Effector memory CD4-positive, alpha-beta T cell (primary cell): ENCODE measurements around the gene BRD7.

Experiments used
- DNase-seq, 3 donors: peaks; one replicate each; pipeline ENCODE4 v3.0.0-alpha.2; 2020
- H3K27ac ChIP-seq: 2 replicates; pipeline ENCODE4 v1.7.0; 2013; ENCODE audit warnings: mild to moderate bottlenecking, low read length, moderate library complexity; ENCODE audit not compliant: insufficient read depth, poor library complexity, severe bottlenecking
- H3K27me3 ChIP-seq: replicated peaks from 2 replicates; pipeline ENCODE4 v1.7.0; 2013; ENCODE audit warnings: mild to moderate bottlenecking, low read length; ENCODE audit not compliant: insufficient read depth, control insufficient read depth, poor library complexity, severe bottlenecking
- H3K36me3 ChIP-seq: 2 replicates; pipeline ENCODE4 v1.7.0; 2013; ENCODE audit warnings: mild to moderate bottlenecking, low read length, moderate library complexity; ENCODE audit not compliant: control insufficient read depth, insufficient read depth
- H3K4me1 ChIP-seq: 2 replicates; pipeline ENCODE4 v1.7.0; 2013; ENCODE audit warnings: low read length, mild to moderate bottlenecking; ENCODE audit not compliant: control insufficient read depth, insufficient read depth, poor library complexity, severe bottlenecking
- H3K4me3 ChIP-seq: 2 replicates; pipeline ENCODE4 v1.7.0; 2013; ENCODE audit warnings: low read length, low read depth, mild to moderate bottlenecking; ENCODE audit not compliant: insufficient read depth, poor library complexity, severe bottlenecking
- H3K9me3 ChIP-seq: 2 replicates; pipeline ENCODE4 v1.7.0; 2013; ENCODE audit warnings: mild to moderate bottlenecking, low read length, moderate library complexity; ENCODE audit not compliant: control insufficient read depth

BRD7 gene

DNA sequence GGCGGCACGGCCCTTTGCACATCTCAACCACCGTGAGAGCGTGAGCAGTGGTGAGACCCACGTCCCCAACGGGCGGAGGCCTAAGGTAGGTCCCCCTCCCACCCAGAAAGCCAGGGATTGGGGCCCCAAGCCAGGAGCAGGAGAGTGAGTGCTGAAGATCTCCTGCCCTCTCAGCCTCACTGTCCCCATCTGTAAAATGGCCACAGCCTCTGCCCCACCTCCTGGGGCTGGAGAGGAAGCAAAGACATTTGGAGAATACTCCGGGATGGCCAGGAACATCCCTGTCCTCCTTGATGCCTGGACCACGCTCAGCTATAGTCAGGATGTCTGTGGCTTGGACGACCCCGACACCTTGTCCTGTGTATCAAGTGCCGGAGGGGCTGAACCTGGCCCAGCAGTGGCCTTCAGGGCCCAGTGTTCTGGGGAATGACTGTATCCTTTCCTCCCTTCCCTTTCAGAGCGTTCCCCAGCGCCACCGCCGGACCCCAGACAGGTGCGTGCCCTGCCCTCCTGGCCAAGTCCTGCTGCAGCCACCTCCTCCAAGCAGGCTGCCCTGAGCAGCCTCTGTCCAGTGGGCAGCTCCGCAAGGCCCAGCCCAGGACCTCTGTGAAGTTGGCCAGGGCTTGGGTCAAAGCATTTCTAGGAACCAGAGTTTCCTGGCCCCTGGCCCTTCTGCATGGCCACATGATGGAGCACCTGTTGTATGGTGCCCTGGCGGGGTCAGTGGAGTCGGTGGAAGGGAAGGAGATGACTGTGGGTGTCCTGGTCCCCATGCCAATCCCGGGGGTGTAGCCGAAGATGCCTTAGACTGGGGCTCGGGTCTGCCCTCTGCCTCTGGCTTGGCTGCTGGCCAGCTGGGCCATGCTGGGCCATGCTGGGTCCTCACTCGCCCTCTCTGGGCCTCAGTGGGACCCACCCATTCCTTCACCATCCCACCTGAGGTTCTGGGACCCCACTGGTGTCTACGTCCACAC, 64.0 kb downstream of the BRD7 start:
- Histone ChIP-seq H3K27ac (no peak overlapping the region), H3K36me3 (peaks cover 92% of the 10 kb centered on the region), H3K4me3 (no peak overlapping the region), H3K27me3 (no peaks in the 10 kb centered on the region), H3K4me1 (no peaks in the 10 kb centered on the region), H3K9me3 (no peaks in the 10 kb centered on the region)
- DNase-seq, result no peak

DNA sequence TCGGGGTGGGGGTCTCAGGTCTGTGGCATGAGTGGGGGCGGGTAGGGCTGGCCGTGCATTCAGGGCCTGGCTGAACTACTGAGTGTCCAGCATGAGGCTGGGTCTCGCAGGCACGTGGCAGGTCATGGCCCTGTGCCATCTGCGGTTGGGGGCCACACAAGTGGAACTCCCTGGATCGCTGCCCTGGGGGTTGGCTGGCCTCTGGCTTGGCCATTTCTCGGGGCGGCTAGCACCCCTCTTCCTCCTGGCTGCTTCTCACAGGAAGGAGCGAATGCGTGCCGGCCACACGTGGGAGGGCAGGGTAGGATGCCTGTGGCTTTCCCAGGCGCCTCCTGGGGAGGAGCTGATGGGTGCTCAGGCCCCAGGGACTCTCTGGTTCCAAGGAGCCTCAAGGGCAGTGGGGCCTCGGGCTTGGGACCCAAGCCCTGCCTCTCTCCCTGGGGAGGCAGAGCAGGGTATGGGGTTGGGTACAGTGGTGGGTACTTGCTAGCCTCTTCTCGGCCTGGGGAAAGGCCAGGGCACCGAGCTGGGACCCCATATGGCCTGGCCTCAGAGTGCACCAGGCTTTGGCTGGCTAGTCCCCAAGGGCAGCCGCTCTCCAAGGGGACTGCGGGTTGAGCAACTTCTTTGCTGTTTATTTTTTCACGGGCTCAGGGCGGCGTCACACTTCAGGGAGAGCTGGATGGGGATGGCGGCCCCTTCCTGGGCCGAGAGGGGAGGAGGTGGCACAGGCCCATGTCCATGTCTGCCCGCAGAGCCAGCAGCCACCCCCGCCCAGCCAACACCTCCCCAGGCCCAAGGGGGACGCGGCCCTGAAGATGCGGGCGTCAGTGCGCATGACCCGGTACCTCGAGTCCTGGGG, 65.0 kb downstream of the BRD7 start:
- H3K27ac ChIP-seq, result peak overlapping the region; percentile 22
- no peak for DNase-seq

DNA sequence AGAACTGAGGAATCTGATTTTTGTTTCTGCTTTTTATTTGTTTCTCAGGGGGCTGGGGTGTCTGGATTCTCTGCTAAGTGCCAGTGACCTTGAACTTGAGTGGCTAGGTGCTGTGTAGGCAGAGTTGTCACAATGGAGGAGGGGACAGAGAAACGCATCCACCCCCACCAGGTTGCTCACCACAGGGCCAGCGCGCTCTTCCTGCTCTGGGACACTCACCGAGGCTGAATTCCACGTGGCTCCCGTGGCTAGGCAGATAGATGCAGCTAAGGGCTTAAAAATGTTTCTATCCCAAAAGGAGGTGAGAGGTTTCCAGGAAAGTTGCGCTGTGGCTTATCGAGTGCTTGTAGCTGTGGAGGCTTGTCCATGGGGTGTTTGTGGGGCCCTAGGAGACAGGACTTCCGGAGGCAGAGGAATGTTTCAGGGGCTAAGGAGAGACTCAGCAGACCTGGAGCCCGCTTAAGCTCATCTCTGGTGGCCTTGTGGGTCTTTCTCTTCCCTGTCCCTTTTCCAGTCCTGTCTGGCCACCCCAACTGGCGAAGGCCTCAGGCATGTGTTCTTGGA, 65.7 kb downstream of the BRD7 start:
- Histone ChIP-seq H3K36me3 (peaks cover 93% of the 10 kb centered on the region), H3K9me3 (no peaks in the 10 kb centered on the region), H3K27me3 (no peaks in the 10 kb centered on the region), H3K4me3 (no peak overlapping the region), H3K27ac (peak overlapping the region; percentile 22), H3K4me1 (no peaks in the 10 kb centered on the region)
- no peak for DNase-seq

More for the DNA sequence above, 65.0 kb downstream of the BRD7 start:
- Histone ChIP-seq H3K27me3 (no peaks in the 10 kb centered on the region), H3K4me3 (no peak overlapping the region), H3K4me1 (no peaks in the 10 kb centered on the region), H3K9me3 (no peaks in the 10 kb centered on the region), H3K36me3 (peaks cover 93% of the 10 kb centered on the region)

DNA sequence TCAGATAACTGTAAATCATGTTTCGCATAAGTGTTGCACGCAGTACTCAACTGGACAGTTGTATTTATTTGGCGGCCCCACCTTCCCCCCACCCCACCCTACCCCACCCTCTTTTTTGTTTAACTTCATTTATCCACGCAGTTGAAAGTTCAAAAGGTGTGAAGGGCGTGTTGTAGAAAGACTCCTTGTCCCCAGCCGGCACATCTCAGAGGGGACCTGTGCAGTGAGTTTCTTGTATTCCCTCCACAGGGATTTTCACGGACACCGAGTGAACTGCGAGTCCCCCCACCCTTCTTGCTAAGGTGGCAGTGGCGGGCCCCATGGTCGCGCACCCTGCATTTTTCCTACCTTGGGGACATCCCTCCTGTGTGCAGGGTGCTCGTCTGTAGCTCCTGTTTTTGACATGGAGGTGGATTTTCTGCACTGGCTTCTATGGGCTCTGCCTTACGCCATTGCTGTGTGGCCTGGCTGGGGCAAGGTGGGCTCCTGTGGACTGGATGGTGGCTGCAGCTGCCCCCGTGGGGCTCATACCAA, 66.2 kb downstream of the BRD7 start:
- Histone ChIP-seq H3K36me3 (peaks cover 95% of the 10 kb centered on the region), H3K27me3 (no peaks in the 10 kb centered on the region), H3K9me3 (no peaks in the 10 kb centered on the region), H3K4me3 (no peak overlapping the region), H3K4me1 (no peaks in the 10 kb centered on the region), H3K27ac (no peak overlapping the region)
- DNase-seq, result no peak

DNA sequence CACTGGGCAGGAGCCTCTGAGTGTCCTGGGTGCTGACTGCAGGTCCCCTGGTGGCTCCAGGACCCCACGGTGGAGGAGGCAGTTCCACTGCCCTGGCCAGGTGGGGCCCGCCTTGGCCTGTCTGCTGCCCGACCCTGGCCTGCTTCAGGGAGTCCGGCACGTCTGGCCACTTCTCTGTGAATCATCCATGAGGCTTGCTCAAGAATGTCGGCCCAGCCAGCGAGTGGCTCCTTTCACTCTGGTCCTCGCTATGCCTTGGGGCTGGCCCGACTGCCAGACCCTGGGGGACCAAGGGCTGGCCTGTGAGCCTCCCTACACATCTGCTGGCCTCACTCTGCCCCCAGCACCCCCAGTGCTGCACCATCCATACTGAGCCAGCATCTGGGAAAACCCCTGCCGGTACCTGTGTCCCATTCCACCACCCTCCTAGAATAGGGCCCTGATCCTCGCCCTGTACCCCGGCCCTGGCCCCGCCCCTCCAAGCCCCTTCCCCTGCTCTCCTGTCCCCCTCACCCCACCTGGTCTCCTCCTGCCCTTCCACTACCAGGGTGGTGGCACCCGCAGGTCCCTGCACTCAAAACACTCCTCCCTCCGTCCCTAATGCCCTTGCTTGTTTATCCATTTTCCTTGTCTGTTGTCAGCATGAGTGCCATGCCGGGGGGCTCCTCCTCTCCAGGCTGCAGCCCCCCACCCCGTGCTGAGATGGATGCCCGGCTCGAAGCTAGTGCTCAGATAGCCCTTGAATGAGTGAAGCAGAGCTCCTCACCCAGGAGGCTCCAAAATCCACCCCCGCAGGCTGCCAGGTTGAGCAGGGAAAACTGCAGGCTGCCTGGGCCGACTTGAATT, 66.9 kb downstream of the BRD7 start:
- Histone ChIP-seq H3K4me3 (no peak overlapping the region), H3K9me3 (no peaks in the 10 kb centered on the region), H3K27me3 (no peaks in the 10 kb centered on the region), H3K4me1 (no peaks in the 10 kb centered on the region), H3K27ac (no peak overlapping the region), H3K36me3 (peaks cover 95% of the 10 kb centered on the region)
- no peak for DNase-seq

DNA sequence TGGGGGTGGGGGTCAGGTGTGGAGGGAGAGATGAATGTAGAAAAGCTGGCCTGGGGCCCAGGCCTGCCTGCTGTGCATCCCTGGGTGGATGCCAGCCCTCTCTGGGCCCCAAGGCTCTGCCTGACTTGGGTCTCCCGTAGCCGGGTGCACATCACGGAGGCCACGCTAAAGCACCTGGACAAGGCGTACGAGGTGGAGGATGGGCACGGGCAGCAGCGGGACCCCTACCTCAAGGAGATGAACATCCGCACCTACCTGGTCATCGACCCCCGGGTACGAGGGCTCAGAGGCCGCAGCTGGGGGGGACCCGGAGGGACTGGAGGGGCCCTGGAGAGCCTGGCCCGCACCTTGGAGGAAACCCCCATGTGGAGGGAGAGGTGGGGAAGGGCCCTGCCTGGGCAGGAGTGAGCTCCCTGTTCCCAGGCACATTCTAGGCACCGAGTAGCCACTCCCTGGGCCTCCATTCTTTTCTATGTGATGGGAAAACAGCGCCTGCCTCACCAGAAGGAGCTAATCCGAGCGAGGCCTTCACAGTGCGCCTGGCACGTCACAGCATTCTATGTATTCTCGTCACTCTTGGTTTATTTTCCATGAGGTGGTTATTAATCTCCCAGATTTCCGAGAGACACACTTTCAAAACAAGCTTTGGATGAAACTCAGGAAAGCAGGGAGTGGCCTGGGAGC, 67.7 kb downstream of the BRD7 start:
- Histone ChIP-seq H3K27ac (no peak overlapping the region), H3K4me3 (no peak overlapping the region), H3K9me3 (no peaks in the 10 kb centered on the region), H3K4me1 (no peaks in the 10 kb centered on the region), H3K36me3 (peaks cover 93% of the 10 kb centered on the region), H3K27me3 (no peaks in the 10 kb centered on the region)
- DNase-seq, result no peak

DNA sequence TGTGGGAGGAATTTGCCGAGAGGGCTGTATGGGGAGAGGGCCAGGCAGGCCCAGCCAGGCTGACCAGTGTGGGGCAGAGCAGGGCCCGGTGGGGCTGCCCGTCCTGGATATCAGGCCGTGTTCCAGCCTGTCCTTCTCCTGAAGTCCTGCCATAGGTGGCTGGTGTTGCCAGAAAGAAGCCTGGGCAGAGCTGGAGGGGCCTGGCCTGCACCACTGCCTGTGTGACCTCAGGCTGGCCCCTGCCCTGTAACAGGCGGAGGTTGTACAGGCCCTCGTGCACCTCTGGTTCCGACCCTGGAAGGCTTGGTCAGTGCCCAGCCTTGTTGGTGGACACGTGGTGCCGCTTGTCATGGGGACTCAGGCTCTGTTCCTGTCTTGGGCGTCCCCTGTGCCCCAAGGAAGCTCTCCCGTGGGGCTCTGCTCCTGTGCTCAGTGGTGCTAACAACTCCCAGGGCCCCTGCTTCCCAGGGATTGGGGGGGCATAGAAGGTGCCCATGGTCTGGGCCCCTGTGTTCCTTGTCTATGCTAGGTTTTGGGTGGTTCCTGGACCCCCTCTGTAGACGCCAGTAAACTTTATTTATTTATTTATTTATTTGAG, 69.2 kb downstream of the BRD7 start:
- Histone ChIP-seq H3K4me1 (no peaks in the 10 kb centered on the region), H3K27me3 (no peaks in the 10 kb centered on the region), H3K27ac (no peak overlapping the region), H3K36me3 (peaks cover 91% of the 10 kb centered on the region), H3K4me3 (no peak overlapping the region), H3K9me3 (no peaks in the 10 kb centered on the region)
- no peak for DNase-seq

DNA sequence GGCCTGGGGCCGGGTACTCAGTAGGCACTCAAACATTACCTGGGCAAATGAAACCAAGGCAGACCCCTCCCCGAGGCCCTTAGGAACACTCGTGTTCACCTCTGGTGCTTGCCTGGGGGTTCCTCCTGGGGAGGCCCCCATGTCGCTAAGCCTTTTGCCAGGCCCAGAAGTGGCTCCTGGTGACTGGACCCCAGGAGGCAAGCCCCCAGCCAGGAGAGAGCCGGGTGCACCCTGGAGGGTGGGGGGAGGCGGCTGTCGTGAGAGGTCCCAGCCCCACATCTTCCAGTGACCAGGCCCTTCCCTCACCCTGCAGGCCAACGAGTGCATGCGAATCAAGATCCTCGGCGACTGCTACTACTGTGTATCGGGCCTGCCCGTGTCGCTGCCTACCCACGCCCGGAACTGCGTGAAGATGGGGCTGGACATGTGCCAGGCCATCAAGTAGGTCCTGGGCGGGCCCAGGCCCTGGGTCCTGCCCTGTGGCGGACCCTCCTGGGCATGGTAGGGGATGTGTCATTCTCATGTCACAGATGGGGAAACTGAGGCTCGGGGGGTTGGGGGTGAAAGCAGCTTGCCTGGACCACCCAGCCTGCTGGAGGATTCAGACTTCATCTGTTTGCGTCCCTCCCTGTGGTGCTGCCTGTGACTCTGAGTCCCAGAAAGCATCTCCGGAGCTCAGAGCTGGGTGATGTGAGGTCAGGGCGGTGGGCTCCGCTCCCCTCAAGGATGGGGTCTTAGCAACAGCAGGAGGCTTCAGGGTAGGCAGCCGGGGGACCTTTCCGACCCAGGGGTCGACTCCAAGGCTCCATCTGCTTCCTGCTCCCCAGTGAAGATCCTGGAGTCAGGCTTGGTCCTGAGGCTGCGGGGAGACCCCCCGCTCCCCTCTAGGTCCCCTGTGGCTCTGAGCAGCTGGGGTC, 69.9 kb downstream of the BRD7 start:
- Histone ChIP-seq H3K36me3 (peaks cover 91% of the 10 kb centered on the region), H3K4me3 (no peak overlapping the region), H3K4me1 (no peaks in the 10 kb centered on the region), H3K27me3 (no peaks in the 10 kb centered on the region), H3K9me3 (no peaks in the 10 kb centered on the region), H3K27ac (no peak overlapping the region)
- DNase-seq, result no peak
